ENCODE data around the gene EPS8L2. TPM values are rescaled to one million over a fixed set of nuclear protein-coding genes. Genes with fewer than 3 reads are reported as not detected.
"Not testable (repeated sequence)": the region's sequence is repeated elsewhere in the genome, so short reads cannot be mapped to it uniquely, and the experiment has no call there.

Gene EPS8L2
- polyA plus RNA-seq, 1 experiment = 11.0 TPM

- ChIA-PET CTCF (no interaction called here), POLR2A (no interaction called here)
- no peaks in the 10 kb centered on the region; the same call in 1 of the 2 replicates for H3K9me3 ChIP-seq (ENCODE audit: control insufficient read depth, insufficient read depth, low read length)
- no peak for TF ChIP-seq CTCF (IDR thresholded peaks at IDR 0.05; ENCODE audit: low read depth, low read length)
- no peak overlapping the region for H3K27ac ChIP-seq (ENCODE audit: low read depth, low read length)
- no peak overlapping the region for H3K4me3 ChIP-seq (ENCODE audit: low read depth, low read length)
- no peaks in the 10 kb centered on the region for H3K27me3 ChIP-seq (ENCODE audit: control insufficient read depth, insufficient read depth, low read length)
- DNase-seq (ENCODE audit: low read depth, low spot score) = no peak
Observed at GRCh38 chr11:688681-689080, 17.4 kb upstream of the EPS8L2 start.

GRCh38 chr11:689625-690024 lies 16.4 kb upstream of the EPS8L2 start:
- no peak for DNase-seq (ENCODE audit: low read depth, low spot score)
- H3K27ac ChIP-seq (ENCODE audit: low read depth, low read length) = no peak overlapping the region
- H3K4me3 ChIP-seq (ENCODE audit: low read depth, low read length) = no peak overlapping the region
- CTCF ChIA-PET = no interaction called here
- no peaks in the 10 kb centered on the region; the same call in 1 of the 2 replicates for H3K9me3 ChIP-seq (ENCODE audit: control insufficient read depth, insufficient read depth, low read length)
- TF ChIP-seq CTCF (IDR thresholded peaks at IDR 0.05; ENCODE audit: low read depth, low read length) = no peak
- no peaks in the 10 kb centered on the region for H3K27me3 ChIP-seq (ENCODE audit: control insufficient read depth, insufficient read depth, low read length)
- POLR2A ChIA-PET = no interaction called here

GRCh38 chr11:690244-690643 lies 15.8 kb upstream of the EPS8L2 start:
- H3K4me3 ChIP-seq (ENCODE audit: low read depth, low read length); DNase-seq (ENCODE audit: low read depth, low spot score); H3K9me3 ChIP-seq (ENCODE audit: control insufficient read depth, insufficient read depth, low read length); POLR2A ChIA-PET; CTCF ChIA-PET; H3K27me3 ChIP-seq (ENCODE audit: control insufficient read depth, insufficient read depth, low read length); H3K27ac ChIP-seq (ENCODE audit: low read depth, low read length): not testable (repeated sequence)

- no peak overlapping the region for H3K27ac ChIP-seq (ENCODE audit: low read depth, low read length)
- POLR2A ChIA-PET = no interaction called here
- H3K9me3 ChIP-seq (ENCODE audit: control insufficient read depth, insufficient read depth, low read length) = no peaks in the 10 kb centered on the region; the same call in 1 of the 2 replicates
- no peak for TF ChIP-seq CTCF (IDR thresholded peaks at IDR 0.05; ENCODE audit: low read depth, low read length)
- CTCF ChIA-PET = no interaction called here
- no peak for DNase-seq (ENCODE audit: low read depth, low spot score)
- H3K27me3 ChIP-seq (ENCODE audit: control insufficient read depth, insufficient read depth, low read length) = no peaks in the 10 kb centered on the region
- no peak overlapping the region for H3K4me3 ChIP-seq (ENCODE audit: low read depth, low read length)
Observed at GRCh38 chr11:690738-691633, 15.0 kb upstream of the EPS8L2 start.

- Histone ChIP-seq H3K9me3 (ENCODE audit: control insufficient read depth, insufficient read depth, low read length) (no peaks in the 10 kb centered on the region; the same call in 1 of the 2 replicates), H3K27ac (ENCODE audit: low read depth, low read length) (no peak overlapping the region), H3K4me3 (ENCODE audit: low read depth, low read length) (no peak overlapping the region), H3K27me3 (ENCODE audit: control insufficient read depth, insufficient read depth, low read length) (no peaks in the 10 kb centered on the region)
- ChIA-PET POLR2A (no interaction called here), CTCF (no interaction called here)
- TF ChIP-seq CTCF (IDR thresholded peaks at IDR 0.05; ENCODE audit: low read depth, low read length) = no peak
- DNase-seq (ENCODE audit: low read depth, low spot score) = no peak
Observed at GRCh38 chr11:691710-692590, 14.1 kb upstream of the EPS8L2 start.
